IPS-11a (cell line): ENCODE measurements around the gene SEC16A.

ENCODE experiments used
- H3K4me3 ChIP-seq: one replicate; pipeline ENCODE4 v1.5.1; 2013; ENCODE audit warnings: low read depth, low read length, control low read depth

The SEC16A gene, protein sequence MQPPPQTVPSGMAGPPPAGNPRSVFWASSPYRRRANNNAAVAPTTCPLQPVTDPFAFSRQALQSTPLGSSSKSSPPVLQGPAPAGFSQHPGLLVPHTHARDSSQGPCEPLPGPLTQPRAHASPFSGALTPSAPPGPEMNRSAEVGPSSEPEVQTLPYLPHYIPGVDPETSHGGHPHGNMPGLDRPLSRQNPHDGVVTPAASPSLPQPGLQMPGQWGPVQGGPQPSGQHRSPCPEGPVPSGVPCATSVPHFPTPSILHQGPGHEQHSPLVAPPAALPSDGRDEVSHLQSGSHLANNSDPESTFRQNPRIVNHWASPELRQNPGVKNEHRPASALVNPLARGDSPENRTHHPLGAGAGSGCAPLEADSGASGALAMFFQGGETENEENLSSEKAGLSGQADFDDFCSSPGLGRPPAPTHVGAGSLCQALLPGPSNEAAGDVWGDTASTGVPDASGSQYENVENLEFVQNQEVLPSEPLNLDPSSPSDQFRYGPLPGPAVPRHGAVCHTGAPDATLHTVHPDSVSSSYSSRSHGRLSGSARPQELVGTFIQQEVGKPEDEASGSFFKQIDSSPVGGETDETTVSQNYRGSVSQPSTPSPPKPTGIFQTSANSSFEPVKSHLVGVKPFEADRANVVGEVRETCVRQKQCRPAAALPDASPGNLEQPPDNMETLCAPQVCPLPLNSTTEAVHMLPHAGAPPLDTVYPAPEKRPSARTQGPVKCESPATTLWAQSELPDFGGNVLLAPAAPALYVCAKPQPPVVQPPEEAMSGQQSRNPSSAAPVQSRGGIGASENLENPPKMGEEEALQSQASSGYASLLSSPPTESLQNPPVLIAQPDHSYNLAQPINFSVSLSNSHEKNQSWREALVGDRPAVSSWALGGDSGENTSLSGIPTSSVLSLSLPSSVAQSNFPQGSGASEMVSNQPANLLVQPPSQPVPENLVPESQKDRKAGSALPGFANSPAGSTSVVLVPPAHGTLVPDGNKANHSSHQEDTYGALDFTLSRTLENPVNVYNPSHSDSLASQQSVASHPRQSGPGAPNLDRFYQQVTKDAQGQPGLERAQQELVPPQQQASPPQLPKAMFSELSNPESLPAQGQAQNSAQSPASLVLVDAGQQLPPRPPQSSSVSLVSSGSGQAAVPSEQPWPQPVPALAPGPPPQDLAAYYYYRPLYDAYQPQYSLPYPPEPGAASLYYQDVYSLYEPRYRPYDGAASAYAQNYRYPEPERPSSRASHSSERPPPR (N-terminal part only)

DNA sequence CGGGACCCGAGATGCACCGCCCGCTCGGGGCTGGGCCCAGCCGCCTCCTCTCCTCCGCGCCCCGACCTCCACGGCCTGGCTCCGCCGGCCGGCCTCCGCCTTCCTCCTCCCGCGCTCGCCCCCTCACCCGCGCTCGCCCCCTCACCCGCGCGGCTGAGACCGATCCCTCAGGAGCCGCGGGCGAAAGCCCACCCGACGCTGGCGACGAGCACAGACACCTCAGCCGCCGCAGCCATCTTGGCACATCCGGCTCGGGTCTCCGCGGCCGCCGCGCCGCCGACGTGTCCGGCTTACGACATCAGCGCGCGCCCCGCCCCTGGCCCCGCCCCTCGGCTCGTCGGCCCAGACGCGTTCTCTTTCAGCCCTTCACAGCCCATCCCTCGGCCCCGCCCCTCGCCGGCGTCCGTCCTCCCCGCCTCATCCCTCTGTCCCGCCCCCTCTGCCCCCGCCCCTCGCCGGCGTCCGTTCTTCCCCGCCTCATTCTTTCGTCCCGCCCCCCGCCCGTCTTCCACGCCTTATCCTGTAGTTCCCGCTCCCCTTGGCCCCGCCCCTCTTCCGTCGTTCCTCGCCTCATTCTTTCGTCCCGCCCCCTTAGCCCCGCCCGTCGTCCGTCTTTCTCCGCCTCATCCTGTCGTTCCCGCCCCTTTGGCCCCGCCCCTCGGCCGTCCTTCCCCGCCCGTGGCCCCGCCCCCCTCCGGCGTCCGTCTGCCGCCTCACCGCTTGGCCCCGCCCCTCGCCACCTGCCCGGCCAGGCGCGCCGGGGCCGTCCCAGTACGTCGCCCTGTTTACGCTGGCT, at the start of gene SEC16A:
TSS of gene SEC16A (minus strand) at position 248 of the 796 bp plus-strand sequence. CDS start 5,425 bp downstream, outside the sequence.
- H3K4me3 ChIP-seq = peak within 1 kb of the TSS; percentile 91

- H3K4me3 ChIP-seq = no peak overlapping the region
These were observed 49.3 kb upstream of the SEC16A start for GRCh38 chr9:136531904-136532798.

DNA sequence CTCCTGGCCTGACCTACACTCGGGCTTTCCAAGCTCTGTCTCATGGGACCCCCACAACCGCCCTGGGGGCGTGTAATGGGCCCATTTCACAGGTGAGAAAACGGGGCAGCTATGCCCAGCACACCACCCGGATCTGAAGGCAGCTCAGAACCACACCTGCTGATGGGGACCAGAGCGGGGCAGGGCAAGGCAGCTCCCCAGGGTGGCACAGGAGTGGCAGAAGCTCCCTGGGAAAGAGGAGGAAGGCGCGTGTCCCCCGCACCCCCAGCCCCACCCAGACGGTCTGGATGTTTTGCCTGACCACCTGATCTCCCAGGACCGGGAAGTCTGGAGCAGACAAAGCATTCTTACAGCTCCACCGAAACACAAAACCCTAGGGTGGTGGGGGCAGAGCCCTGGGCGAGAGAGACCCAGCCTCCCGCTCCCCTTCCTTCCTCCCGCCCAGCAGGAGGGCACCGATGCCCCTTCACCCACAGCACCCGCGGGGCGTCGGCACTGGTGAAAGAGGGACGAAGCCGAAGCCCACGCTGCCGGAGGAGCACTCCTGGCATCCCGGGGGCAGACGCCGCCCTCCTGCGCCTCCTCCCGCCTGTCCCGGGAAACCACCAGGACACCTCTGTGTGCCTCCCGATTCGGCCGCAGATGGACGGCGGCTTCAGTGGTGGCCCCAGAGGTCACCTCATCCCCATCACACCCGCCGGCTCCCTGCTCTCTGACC, 48.5 kb upstream of the SEC16A start:
- no peak overlapping the region for H3K4me3 ChIP-seq

- H3K4me3 ChIP-seq = no peak overlapping the region
These were observed 47.7 kb upstream of the SEC16A start for GRCh38 chr9:136530461-136531089.

DNA sequence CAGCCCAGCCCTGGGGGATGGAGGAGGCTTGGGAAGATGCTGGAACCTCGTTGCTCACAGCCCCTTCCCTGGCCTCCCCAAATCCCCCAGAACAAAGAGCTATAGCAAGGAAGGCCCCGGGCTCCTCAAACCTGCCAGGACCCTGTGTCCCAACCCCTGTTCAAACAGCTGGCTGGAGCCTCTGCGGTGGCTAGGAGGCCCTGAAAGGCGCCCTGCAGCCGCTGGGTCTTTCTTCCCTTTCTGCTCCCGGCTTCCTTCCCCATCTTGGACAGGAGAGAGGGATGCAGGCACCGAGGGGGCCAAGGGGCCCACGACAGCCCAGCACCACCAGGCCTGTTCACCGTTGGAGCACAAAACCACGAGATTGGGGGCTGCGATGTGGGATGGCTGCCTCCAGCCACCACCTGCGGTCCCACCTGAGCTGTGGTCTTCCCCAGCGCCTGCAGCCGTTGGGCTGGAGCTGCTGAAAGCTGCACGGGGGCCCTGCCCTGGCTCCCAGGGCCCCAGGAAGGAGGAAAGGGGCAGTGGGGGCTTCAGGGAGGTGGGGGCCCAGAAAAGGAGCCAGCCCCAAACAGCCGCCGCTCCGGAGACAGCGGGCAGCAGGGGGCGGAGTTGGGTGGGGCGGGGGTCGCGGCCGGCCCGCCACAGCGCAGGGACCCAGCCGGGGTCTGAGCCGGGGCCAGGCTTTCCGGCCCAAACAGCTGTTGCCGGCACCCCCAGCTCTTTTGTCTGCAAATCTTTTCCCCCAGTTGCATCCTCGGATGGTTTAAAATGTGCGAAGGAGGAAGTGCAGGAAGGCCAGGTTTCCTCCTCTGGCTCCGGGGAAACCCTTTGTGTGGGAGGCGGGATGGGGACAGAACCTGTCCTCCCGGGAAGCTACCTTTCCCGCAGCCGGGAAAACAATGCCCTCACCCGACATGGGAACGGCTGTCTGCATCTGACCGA, 46.9 kb upstream of the SEC16A start:
- H3K4me3 ChIP-seq = no peak overlapping the region

- H3K4me3 ChIP-seq = no peak overlapping the region
These were observed 46.0 kb upstream of the SEC16A start for GRCh38 chr9:136528716-136529341.

GRCh38 chr9:136527721-136528710, 45.2 kb upstream of the SEC16A start:
- H3K4me3 ChIP-seq = no peak overlapping the region

GRCh38 chr9:136527131-136527530, 44.3 kb upstream of the SEC16A start:
- no peak overlapping the region for H3K4me3 ChIP-seq

DNA sequence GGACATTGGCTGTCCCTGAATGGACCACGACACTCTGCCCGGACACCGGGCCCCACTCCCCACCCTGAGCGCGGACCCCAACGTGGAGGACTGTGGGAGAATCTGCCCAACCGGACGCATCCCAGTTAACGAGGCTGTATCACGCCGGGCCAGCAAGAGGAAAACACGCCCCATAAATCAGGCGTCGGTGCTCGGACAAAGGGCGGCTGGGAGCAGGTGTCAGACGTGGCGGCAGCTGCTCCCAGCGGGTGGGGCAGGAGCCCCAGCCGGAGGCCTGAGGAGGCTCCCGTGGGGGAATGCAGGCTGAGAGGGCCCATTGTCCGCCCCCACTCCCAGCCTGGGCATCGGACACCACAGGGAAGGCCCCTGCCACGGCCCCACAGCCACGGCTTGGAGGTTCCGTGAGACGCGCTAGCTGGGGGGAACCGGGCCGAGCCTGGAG, 43.8 kb upstream of the SEC16A start:
- no peak overlapping the region for H3K4me3 ChIP-seq

GRCh38 chr9:136525841-136526499, 43.1 kb upstream of the SEC16A start:
- no peak overlapping the region for H3K4me3 ChIP-seq

- no peak overlapping the region for H3K4me3 ChIP-seq
These were observed 42.4 kb upstream of the SEC16A start for GRCh38 chr9:136525207-136525606.

- no peak overlapping the region for H3K4me3 ChIP-seq
These were observed 39.7 kb upstream of the SEC16A start for GRCh38 chr9:136522314-136523237.

DNA sequence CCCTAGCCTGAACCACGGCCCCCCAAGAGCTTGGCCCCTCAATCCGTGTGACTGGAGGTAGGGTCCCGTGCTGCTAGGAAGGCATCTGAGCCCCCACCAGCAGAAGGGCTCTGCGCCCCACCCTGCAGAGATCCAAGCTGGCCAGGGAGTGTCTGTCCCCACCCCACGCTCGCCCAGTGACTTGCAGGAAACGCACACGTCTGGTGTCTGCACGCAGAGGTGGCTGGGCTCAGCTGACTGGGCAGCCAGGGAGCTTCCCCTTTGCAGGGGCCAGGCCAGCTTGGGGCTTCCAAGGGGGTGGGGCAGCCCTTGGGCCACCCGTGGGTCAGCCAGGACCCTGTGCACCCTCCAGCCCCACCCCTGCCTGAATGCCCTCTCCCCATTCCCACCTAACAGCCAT, 38.7 kb upstream of the SEC16A start:
- H3K4me3 ChIP-seq = no peak overlapping the region

DNA sequence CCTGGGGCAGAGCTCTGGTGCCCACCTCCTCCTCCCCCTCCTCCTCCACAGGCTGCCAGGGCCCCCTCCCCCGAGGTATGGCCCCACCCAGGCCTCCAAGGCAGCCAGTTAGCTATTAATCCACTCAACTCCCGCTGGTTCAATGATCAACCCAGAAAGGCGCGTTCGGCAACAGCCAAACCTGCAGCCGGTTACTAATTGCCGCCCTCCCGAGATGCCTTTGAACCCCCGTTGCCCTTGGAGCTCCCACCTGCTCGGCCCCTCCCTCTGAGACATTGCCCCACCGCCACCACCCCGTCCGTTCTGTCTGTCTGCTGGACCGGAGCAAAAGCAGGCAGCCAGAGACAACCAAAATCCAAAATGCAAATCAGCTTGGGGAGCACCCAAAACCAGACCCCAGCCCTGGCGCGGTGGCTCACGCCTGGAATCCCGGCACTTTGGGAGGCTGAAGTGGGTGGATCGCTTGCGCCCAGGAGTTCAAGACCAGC, 37.3 kb upstream of the SEC16A start:
- no peak overlapping the region for H3K4me3 ChIP-seq
